HCT116 (cell line): Measurements from ENCODE around the gene C17orf67. TPM values are rescaled to one million over a fixed set of nuclear protein-coding genes. Genes with fewer than 3 reads are reported as not detected.

ENCODE experiments used
- ATAC-seq: fragments of 200-7000 bp; cut with Tn5 transposase; 2 replicates; pipeline ENCODE4 v1.9.1; 2020; ENCODE audit warnings: mild to moderate bottlenecking, moderate library complexity
- BruUV-seq: library from RNA; stranded (reverse); fragments of 400-500 nt; replicated peaks from 2 replicates; lab custom pipeline; 2021; lab: Mats Ljungman, UMichigan
- CTCF ChIA-PET: fragments of 300-600 bp; sonication (Branson Sonifier 250); formaldehyde crosslinking; loops from one replicate; lab custom pipeline; 2021; ENCODE audit warnings: antibody characterized with exemption; lab: Charles Lee
- POLR2A ChIA-PET: fragments of 300-600, 350-600 bp; sonication (Branson Sonifier 250); formaldehyde crosslinking; loops from one replicate; lab custom pipeline; 2021; ENCODE audit warnings: antibody characterized with exemption; lab: Charles Lee
- RAD21 ChIA-PET, 2 experiments: fragments of 300-600 bp; sonication (Branson Sonifier 250); formaldehyde crosslinking; loops; one replicate each; lab custom pipeline; 2023; ENCODE audit warnings: low total read pairs in 2 of 2; ENCODE audit not compliant: uncharacterized antibody in 2 of 2, unreplicated experiment in 2 of 2, low non-redundant PET in 1 of 2; lab: Charles Lee
- DNase-seq: peaks from one replicate; pipeline ENCODE4 v3.0.0-alpha.2; 2010; ENCODE audit warnings: low read depth, low spot score
- H2AFZ ChIP-seq: fragments of 200-600 bp; shearing (Covaris generic), sonication (generic); 2 replicates; pipeline ENCODE4 v1.6.1; 2017; ENCODE audit warnings: low read depth, mixed run types, mixed read lengths, antibody characterized with exemption, low read length; ENCODE audit not compliant: poor library complexity, severe bottlenecking
- H3K27ac ChIP-seq: 2 replicates; pipeline ENCODE4 v1.5.1; 2012; ENCODE audit warnings: low read depth, low read length
- H3K27me3 ChIP-seq: fragments of 200-600 bp; sonication (generic); 2 replicates; pipeline ENCODE4 v1.6.1; 2016; ENCODE audit warnings: mixed run types, low read length, mixed read lengths; ENCODE audit not compliant: insufficient read depth
- H3K36me3 ChIP-seq, 2 experiments: fragments of 200-500 bp in 1 of 2; fragments of 200-600 bp in 1 of 2; sonication (Bioruptor generic) in 1 of 2; sonication (generic) in 1 of 2; 2 replicates each; pipeline versions ENCODE4 v1.5.1 to v1.6.1; 2014 to 2016; ENCODE audit warnings: low read length in 2 of 2, inconsistent platforms in 1 of 2, mixed read lengths in 1 of 2, mixed run types in 1 of 2; ENCODE audit not compliant: insufficient read depth in 2 of 2, control insufficient read depth in 1 of 2
- H3K4me1 ChIP-seq, 2 experiments: fragments of 200-600 bp in 1 of 2; sonication (generic) in 1 of 2; 2 replicates each; pipeline versions ENCODE4 v1.5.1 to v1.6.1; 2012 to 2017; ENCODE audit warnings: low read length in 2 of 2, inconsistent platforms in 1 of 2, mild to moderate bottlenecking in 1 of 2, mixed read lengths in 1 of 2, mixed run types in 1 of 2, moderate library complexity in 1 of 2; ENCODE audit not compliant: insufficient read depth in 2 of 2, control insufficient read depth in 1 of 2
- H3K4me2 ChIP-seq: fragments of 200-600 bp; sonication (generic); 2 replicates; pipeline ENCODE4 v1.6.1; 2017; ENCODE audit warnings: mixed run types, low read length, mixed read lengths
- H3K4me3 ChIP-seq, 2 experiments: fragments of 200-600 bp in 1 of 2; sonication (generic) in 1 of 2; replicated peaks in 1 of 2; 2 replicates each; pipeline ENCODE4 v1.5.1; 2011 to 2016; ENCODE audit warnings: low read length in 2 of 2, control low read depth in 1 of 2, low read depth in 1 of 2, mild to moderate bottlenecking in 1 of 2, mixed read lengths in 1 of 2, mixed run types in 1 of 2
- H3K79me2 ChIP-seq: fragments of 200-600 bp; sonication (generic); 2 replicates; pipeline ENCODE4 v1.6.1; 2017; ENCODE audit warnings: mild to moderate bottlenecking, mixed run types, low read length, moderate library complexity, mixed read lengths; ENCODE audit not compliant: insufficient read depth
- H3K9ac ChIP-seq: fragments of 200-600 bp; sonication (generic); 2 replicates; pipeline ENCODE4 v1.6.1; 2016; ENCODE audit warnings: low read length, mixed read lengths
- H3K9me2 ChIP-seq: fragments of 200-600 bp; sonication (generic), shearing (Covaris generic); 2 replicates; pipeline ENCODE4 v1.6.1; 2017; ENCODE audit warnings: mixed run types, mild to moderate bottlenecking, moderate library complexity; ENCODE audit not compliant: insufficient read depth
- H3K9me3 ChIP-seq, 2 experiments: fragments of 200-500 bp in 1 of 2; fragments of 200-600 bp in 1 of 2; sonication (Bioruptor generic) in 1 of 2; sonication (generic) in 1 of 2; 2 replicates each; pipeline ENCODE4 v1.6.1; 2014 to 2017; ENCODE audit warnings: low read length in 2 of 2, mixed read lengths in 2 of 2, inconsistent platforms in 1 of 2, low read depth in 1 of 2, mild to moderate bottlenecking in 1 of 2, mixed run types in 1 of 2, moderate library complexity in 1 of 2; ENCODE audit not compliant: control insufficient read depth in 1 of 2, insufficient read depth in 1 of 2
- H4K20me1 ChIP-seq: fragments of 200-600 bp; sonication (generic), shearing (Covaris generic); 2 replicates; pipeline ENCODE4 v1.6.1; 2017; ENCODE audit warnings: mixed run types, mild to moderate bottlenecking, moderate library complexity; ENCODE audit not compliant: insufficient read depth
- CBX3 ChIP-seq: IDR thresholded peaks from 2 replicates; pipeline ENCODE4 v1.6.1; 2012; ENCODE audit warnings: low read depth
- CEBPB ChIP-seq: IDR thresholded peaks from 2 replicates; pipeline ENCODE4 v1.6.1; 2012; ENCODE audit warnings: low read depth
- EGR1 ChIP-seq: IDR thresholded peaks from 2 replicates; pipeline ENCODE4 v1.6.1; 2012; ENCODE audit warnings: low read depth
- ELF1 ChIP-seq: IDR thresholded peaks from 2 replicates; pipeline ENCODE4 v1.6.1; 2012; ENCODE audit warnings: low read depth, borderline replicate concordance
- EZH2 ChIP-seq: fragments of 200-600 bp; sonication (generic); IDR thresholded peaks from 2 replicates; pipeline ENCODE4 v1.6.1; 2017; ENCODE audit warnings: antibody characterized with exemption, mixed run types
- EZH2phosphoT487 ChIP-seq: fragments of 200-600 bp; IDR thresholded peaks from 2 replicates; pipeline ENCODE4 v1.6.1; 2018; ENCODE audit warnings: antibody characterized with exemption, borderline replicate concordance
- POLR2AphosphoS5 ChIP-seq: IDR thresholded peaks from 2 replicates; pipeline ENCODE4 v1.6.1; 2011; ENCODE audit warnings: mild to moderate bottlenecking, low read depth, low read length, moderate library complexity
- RAD21 ChIP-seq: IDR thresholded peaks from 2 replicates; pipeline ENCODE4 v1.6.1; 2012; ENCODE audit warnings: low read depth, mild to moderate bottlenecking
- YY1 ChIP-seq: IDR thresholded peaks from 2 replicates; pipeline ENCODE4 v1.6.1; 2011; ENCODE audit warnings: low read length, low read depth, moderate library complexity, mild to moderate bottlenecking; ENCODE audit not compliant: insufficient replicate concordance; ENCODE audit errors: extremely low read depth
- ZFX ChIP-seq: fragments of 450-650 bp; IDR thresholded peaks from 2 replicates; pipeline ENCODE4 v1.6.1; 2017
- ZNF274 ChIP-seq: fragments of 200-500 bp; sonication (Bioruptor generic); IDR thresholded peaks from 2 replicates; pipeline ENCODE4 v1.6.1; 2014; ENCODE audit warnings: mild to moderate bottlenecking, low read depth, low read length, inconsistent platforms
- intact Hi-C: fragments of 100-400 bp; cut with micrococcal nuclease; formaldehyde crosslinking; loops from 2 replicates; pipeline ENCODE4 v1.10.0; 2022
- total RNA-seq: library from RNA; stranded (reverse); gene quantifications from one replicate; pipeline ENCODE4 v1.2.1, GENCODE V29; 2021; ENCODE audit not compliant: unreplicated experiment
- TF ChIP-seq, protein P1 (sequence below): IDR thresholded peaks from 2 replicates; pipeline ENCODE4 v1.6.1; 2012
- TF ChIP-seq, protein P2 (sequence below), 3 experiments: fragments of 200-600 bp in 1 of 3; sonication (generic) in 1 of 3; IDR thresholded peaks in 2 of 3; conservative IDR thresholded peaks in 1 of 3; 2 replicates each; pipeline ENCODE4 v1.5.1; 2012 to 2017; ENCODE audit warnings: low read depth in 2 of 3, low read length in 2 of 3, antibody characterized with exemption in 1 of 3, borderline replicate concordance in 1 of 3, control low read depth in 1 of 3, mild to moderate bottlenecking in 1 of 3, mixed read lengths in 1 of 3, mixed run types in 1 of 3, moderate library complexity in 1 of 3; ENCODE audit not compliant: insufficient read depth in 1 of 3

C17orf67 gene
- total RNA-seq, 1 experiment from 2014 or later = 0.84 TPM

DNA sequence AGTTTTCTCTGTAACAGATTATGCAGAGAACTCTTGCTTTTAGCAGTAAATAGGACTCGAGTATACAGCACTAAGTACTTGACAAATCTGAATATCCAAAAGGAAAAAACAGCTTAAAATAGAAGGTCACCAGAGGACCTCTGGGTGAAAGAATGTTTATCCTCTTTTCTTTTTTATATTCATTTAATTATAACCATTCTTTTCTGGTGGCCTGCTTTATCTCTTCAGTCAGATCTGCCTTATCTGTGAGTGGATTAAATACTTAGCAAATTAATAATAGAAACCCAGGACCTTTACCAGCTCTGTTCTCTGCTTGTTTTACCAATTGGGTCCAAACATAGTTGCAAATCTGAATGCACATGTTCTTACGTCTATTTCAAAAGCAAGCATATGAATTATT, 8.9 kb upstream of the C17orf67 start:
- BruUV-seq = no TSS peak
- Histone ChIP-seq H3K79me2 (no peaks in the 10 kb centered on the region), H2AFZ (no peak overlapping the region), H3K4me3 (no peak overlapping the region), H3K27me3 (no peaks in the 10 kb centered on the region), H3K27ac (no peak overlapping the region), H3K9ac (no peak overlapping the region), H3K4me1 (no peaks in the 10 kb centered on the region), H4K20me1 (no peaks in the 10 kb centered on the region), H3K36me3 (no peaks in the 10 kb centered on the region), H3K4me2 (no peak overlapping the region), H3K9me3 (no peaks in the 10 kb centered on the region), H3K9me2 (no peaks in the 10 kb centered on the region)
- RAD21 ChIA-PET = no interaction called here
- DNase-seq (no peak), ATAC-seq (no peak)
- TF ChIP-seq CBX3 = no peak
- intact Hi-C loops = no loop called here
- CTCF ChIA-PET = interaction anchor here (0.8 kb wide), 1 partner anchor 23 kb away, joined by 4 read pairs; no protein-coding TSS in a partner anchor
- POLR2A ChIA-PET = interaction anchor here (1.1 kb wide), 1 partner anchor 23 kb away, joined by 3 read pairs; no protein-coding TSS in a partner anchor

DNA sequence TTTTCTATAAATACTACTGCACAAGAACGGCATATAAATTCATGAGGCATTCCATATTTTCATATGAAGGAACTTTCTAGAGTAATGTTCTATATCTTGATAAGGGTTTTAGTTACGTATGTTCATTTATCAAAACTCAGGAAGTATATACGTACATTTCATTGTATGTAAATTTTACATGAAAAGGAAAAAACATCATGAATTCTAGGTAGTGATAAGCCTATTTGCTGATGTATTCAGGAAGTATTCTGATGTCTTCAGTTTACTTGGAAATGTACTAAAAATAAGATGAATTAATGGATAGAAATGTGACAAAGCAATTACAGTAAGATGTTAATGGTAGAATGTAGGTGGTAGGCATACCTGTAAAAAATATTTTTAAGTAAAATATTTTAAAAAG, 5.0 kb upstream of the C17orf67 start:
- Histone ChIP-seq H3K4me3 (no peak overlapping the region), H3K36me3 (no peaks in the 10 kb centered on the region), H3K9me3 (no peaks in the 10 kb centered on the region), H3K9me2 (no peaks in the 10 kb centered on the region), H3K27ac (no peak overlapping the region), H3K4me2 (no peak overlapping the region), H4K20me1 (no peaks in the 10 kb centered on the region), H3K79me2 (no peaks in the 10 kb centered on the region), H3K27me3 (no peaks in the 10 kb centered on the region), H3K9ac (no peak overlapping the region), H2AFZ (no peak overlapping the region), H3K4me1 (peaks cover 0 to 9% of the 10 kb centered on the region in 2 experiments; a peak in 2 of 4 replicates)
- BruUV-seq = no TSS peak
- TF ChIP-seq ZNF274 (no peak), EZH2phosphoT487 (no peak), EZH2 (no peak), ELF1 (no peak), CBX3 (no peak), POLR2AphosphoS5 (no peak), EGR1 (no peak), ZFX (no peak), RAD21 (no peak), YY1 (no peak), CEBPB (no peak)
- TF ChIP-seq, protein P1, sequence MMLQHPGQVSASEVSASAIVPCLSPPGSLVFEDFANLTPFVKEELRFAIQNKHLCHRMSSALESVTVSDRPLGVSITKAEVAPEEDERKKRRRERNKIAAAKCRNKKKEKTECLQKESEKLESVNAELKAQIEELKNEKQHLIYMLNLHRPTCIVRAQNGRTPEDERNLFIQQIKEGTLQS = no peak
- TF ChIP-seq, protein P2, sequence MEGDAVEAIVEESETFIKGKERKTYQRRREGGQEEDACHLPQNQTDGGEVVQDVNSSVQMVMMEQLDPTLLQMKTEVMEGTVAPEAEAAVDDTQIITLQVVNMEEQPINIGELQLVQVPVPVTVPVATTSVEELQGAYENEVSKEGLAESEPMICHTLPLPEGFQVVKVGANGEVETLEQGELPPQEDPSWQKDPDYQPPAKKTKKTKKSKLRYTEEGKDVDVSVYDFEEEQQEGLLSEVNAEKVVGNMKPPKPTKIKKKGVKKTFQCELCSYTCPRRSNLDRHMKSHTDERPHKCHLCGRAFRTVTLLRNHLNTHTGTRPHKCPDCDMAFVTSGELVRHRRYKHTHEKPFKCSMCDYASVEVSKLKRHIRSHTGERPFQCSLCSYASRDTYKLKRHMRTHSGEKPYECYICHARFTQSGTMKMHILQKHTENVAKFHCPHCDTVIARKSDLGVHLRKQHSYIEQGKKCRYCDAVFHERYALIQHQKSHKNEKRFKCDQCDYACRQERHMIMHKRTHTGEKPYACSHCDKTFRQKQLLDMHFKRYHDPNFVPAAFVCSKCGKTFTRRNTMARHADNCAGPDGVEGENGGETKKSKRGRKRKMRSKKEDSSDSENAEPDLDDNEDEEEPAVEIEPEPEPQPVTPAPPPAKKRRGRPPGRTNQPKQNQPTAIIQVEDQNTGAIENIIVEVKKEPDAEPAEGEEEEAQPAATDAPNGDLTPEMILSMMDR (IDR thresholded peaks at IDR 0.05 in 2 of 3, conservative IDR thresholded peaks at IDR 0.05 in 1 of 3; ENCODE audit: borderline replicate concordance in 1 of 3, insufficient read depth in 1 of 3, low read depth in 2 of 3, low read length in 2 of 3) = no peak
- intact Hi-C loops = loop anchor here (10.0 kb wide), 1 partner anchor 246 kb away; the partner anchor contains the start of gene AKAP1
- CTCF ChIA-PET = interaction anchor here (2.8 kb wide), 1 partner anchor 19 kb away, joined by 10 read pairs; no protein-coding TSS in a partner anchor
- POLR2A ChIA-PET = interaction anchor here (1.4 kb wide), 1 partner anchor 75 kb away, joined by 7 read pairs; the partner anchor contains the start of gene TRIM25
- RAD21 ChIA-PET = no interaction called here
- ATAC-seq (no peak), DNase-seq (no peak)
